ENCODE measurements around the gene MYRIP. TPM values are rescaled to one million over a fixed set of nuclear protein-coding genes. Genes with fewer than 3 reads are reported as not detected.

MYRIP gene
- total RNA-seq, 4 donors from 2014 or later = 1.6 to 7.1 (median 3.6) TPM

DNA sequence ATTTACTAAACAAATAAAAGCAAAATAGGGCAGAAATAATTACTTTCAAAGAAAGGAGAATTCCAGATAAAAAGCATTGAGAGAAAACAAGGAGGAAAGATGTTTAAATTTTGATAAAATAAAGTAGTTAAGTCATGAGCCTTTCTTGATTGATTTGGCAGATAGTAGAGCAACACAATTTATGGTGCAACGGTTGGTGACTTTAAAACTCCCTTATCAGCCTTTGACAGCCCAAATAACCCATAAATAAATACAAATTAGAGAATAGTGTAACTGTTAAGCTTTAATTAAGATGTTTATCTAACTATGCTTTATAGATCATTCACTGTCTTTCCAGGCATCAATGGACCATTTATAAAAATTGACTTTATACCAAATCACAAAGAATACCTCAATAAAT lies 446.1 kb downstream of the MYRIP start:
- H3K4me3 ChIP-seq (replicated peaks in 1 of 3) = no peak overlapping the region
- intact Hi-C loops (cut with DNase I) = no loop called here
- peaks cover 0 to 5% of the 10 kb centered on the region in 2 donors for H3K4me1 ChIP-seq
- 58 to 76% methylated on average over 1 of the region's 1 CpG for WGBS, 2 donors
- no peaks in the 10 kb centered on the region for H3K27me3 ChIP-seq
- no peaks in the 10 kb centered on the region for H3K36me3 ChIP-seq
- no peak overlapping the region for H3K27ac ChIP-seq
- no peak for DNase-seq
- no peak for TF ChIP-seq POLR2A (IDR thresholded peaks at IDR 0.05)
- no peak for TF ChIP-seq CTCF (IDR thresholded peaks at IDR 0.05)
- no peaks in the 10 kb centered on the region for H3K9me3 ChIP-seq

GRCh38 chr3:40258064-40258463 lies 448.7 kb downstream of the MYRIP start:
- H3K9me3 ChIP-seq = no peaks in the 10 kb centered on the region

DNA sequence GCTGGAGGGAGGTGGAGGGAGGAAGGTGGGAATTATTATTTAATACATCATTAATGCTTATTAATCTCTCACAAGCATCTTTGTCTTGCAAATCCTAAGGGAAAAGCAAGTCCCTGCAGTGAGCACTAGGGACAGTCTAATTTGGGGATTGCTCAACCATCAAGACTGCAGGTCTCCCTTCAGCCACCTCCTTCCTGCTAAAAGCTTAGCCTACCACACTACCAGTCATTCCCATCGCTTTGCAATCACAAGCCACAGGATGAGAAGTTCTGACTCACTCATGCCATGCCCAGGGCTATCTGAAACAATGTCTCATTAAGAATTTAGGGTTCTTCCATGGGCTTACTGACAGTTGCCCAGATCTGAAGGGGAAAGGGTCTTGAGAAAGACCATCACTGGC lies 449.1 kb downstream of the MYRIP start:
- no peak for TF ChIP-seq POLR2A (IDR thresholded peaks at IDR 0.05)
- no peak for TF ChIP-seq CTCF (IDR thresholded peaks at IDR 0.05)
- Histone ChIP-seq H3K4me3 (replicated peaks in 1 of 3) (no peak overlapping the region), H3K27ac (no peak overlapping the region), H3K4me1 (peaks cover 0 to 5% of the 10 kb centered on the region in 2 donors), H3K9me3 (no peaks in the 10 kb centered on the region), H3K36me3 (no peaks in the 10 kb centered on the region), H3K27me3 (no peaks in the 10 kb centered on the region)
- 80 to 100% methylated on average over 1 of the region's 1 CpG for WGBS, 2 donors
- DNase-seq = no peak
- intact Hi-C loops (cut with DNase I) = no loop called here

More at GRCh38 chr3:40258064-40258463, 448.7 kb downstream of the MYRIP start:
- H3K36me3 ChIP-seq = no peaks in the 10 kb centered on the region
- no peak for DNase-seq
- peaks cover 0 to 5% of the 10 kb centered on the region in 2 donors for H3K4me1 ChIP-seq
- TF ChIP-seq POLR2A (IDR thresholded peaks at IDR 0.05) = no peak
- intact Hi-C loops (cut with DNase I) = no loop called here
- 95 to 97% methylated on average over 7 of the region's 7 CpGs for WGBS, 2 donors
- H3K27ac ChIP-seq = no peak overlapping the region
- no peaks in the 10 kb centered on the region for H3K27me3 ChIP-seq
- H3K4me3 ChIP-seq (replicated peaks in 1 of 3) = no peak overlapping the region

GRCh38 chr3:40262331-40262730 lies 452.9 kb downstream of the MYRIP start:
- Histone ChIP-seq H3K27ac (no peak overlapping the region), H3K9me3 (no peaks in the 10 kb centered on the region), H3K36me3 (no peaks in the 10 kb centered on the region), H3K4me1 (peaks cover 0 to 5% of the 10 kb centered on the region in 2 donors), H3K4me3 (replicated peaks in 1 of 3) (no peak overlapping the region), H3K27me3 (no peaks in the 10 kb centered on the region)
- intact Hi-C loops (cut with DNase I) = no loop called here
- DNase-seq = no peak
- TF ChIP-seq POLR2A (IDR thresholded peaks at IDR 0.05) (no peak), CTCF (IDR thresholded peaks at IDR 0.05) (no peak)

- 85 to 87% methylated on average over 1 of the region's 1 CpG for WGBS, 2 donors
- intact Hi-C loops (cut with DNase I) = no loop called here
- TF ChIP-seq POLR2A (IDR thresholded peaks at IDR 0.05) = no peak
- TF ChIP-seq CTCF (IDR thresholded peaks at IDR 0.05) = no peak
- Histone ChIP-seq H3K4me3 (replicated peaks in 1 of 3) (no peak overlapping the region), H3K4me1 (peaks cover 0 to 5% of the 10 kb centered on the region in 2 donors), H3K36me3 (no peaks in the 10 kb centered on the region), H3K27me3 (no peaks in the 10 kb centered on the region), H3K9me3 (no peaks in the 10 kb centered on the region), H3K27ac (no peak overlapping the region)
- DNase-seq = no peak
Measured at GRCh38 chr3:40264451-40264850, 455.0 kb downstream of the MYRIP start.

DNA sequence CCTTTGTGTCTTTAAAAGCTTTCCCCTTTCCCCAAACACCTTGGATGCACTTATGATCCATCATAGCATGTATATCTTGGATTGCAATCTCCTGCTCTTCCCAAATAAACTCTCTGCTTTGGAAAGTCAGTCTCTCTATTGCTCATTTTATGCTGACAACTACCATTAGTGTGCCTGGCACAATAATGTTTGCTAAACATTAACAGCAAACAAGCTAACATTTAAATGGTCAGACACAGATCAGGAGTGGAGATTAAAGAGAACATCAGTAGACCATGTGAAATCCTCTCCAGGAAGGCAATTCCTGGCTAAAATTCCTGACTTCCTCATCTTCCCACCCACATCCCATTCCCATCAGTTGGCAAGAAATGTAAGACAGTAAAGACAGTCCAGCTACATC lies 455.8 kb downstream of the MYRIP start:
- Histone ChIP-seq H3K27me3 (no peaks in the 10 kb centered on the region), H3K4me3 (replicated peaks in 1 of 3) (no peak overlapping the region), H3K4me1 (peaks cover 0 to 3% of the 10 kb centered on the region in 2 donors), H3K36me3 (no peaks in the 10 kb centered on the region), H3K9me3 (no peaks in the 10 kb centered on the region), H3K27ac (no peak overlapping the region)
- no peak for DNase-seq
- TF ChIP-seq CTCF (IDR thresholded peaks at IDR 0.05) (no peak), POLR2A (IDR thresholded peaks at IDR 0.05) (no peak)
- intact Hi-C loops (cut with DNase I) = no loop called here

Data from thyroid gland (tissue), 4 donors.